ENCODE results near the gene SALL4. TPM values are rescaled to one million over a fixed set of nuclear protein-coding genes. Genes with fewer than 3 reads are reported as not detected.
"Not testable (repeated sequence)": the region's sequence is repeated elsewhere in the genome, so short reads cannot be mapped to it uniquely, and the experiment has no call there.

The SALL4 gene
- polyA plus RNA-seq, 1 of the 3 experiments (the other 2 are of a cell fraction), result 0.82 TPM

GRCh38 chr20:51738877-51739447, 63.4 kb downstream of the SALL4 start:
- TF ChIP-seq, protein P1, sequence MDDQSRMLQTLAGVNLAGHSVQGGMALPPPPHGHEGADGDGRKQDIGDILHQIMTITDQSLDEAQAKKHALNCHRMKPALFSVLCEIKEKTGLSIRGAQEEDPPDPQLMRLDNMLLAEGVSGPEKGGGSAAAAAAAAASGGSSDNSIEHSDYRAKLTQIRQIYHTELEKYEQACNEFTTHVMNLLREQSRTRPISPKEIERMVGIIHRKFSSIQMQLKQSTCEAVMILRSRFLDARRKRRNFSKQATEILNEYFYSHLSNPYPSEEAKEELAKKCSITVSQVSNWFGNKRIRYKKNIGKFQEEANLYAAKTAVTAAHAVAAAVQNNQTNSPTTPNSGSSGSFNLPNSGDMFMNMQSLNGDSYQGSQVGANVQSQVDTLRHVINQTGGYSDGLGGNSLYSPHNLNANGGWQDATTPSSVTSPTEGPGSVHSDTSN (IDR thresholded peaks at IDR 0.05), result no peak
- TF ChIP-seq TEAD4 (IDR thresholded peaks at IDR 0.05; ENCODE audit: borderline replicate concordance, insufficient read depth), result no peak
- TF ChIP-seq, protein P2, sequence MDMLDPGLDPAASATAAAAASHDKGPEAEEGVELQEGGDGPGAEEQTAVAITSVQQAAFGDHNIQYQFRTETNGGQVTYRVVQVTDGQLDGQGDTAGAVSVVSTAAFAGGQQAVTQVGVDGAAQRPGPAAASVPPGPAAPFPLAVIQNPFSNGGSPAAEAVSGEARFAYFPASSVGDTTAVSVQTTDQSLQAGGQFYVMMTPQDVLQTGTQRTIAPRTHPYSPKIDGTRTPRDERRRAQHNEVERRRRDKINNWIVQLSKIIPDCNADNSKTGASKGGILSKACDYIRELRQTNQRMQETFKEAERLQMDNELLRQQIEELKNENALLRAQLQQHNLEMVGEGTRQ (IDR thresholded peaks at IDR 0.05; ENCODE audit: borderline replicate concordance, low read depth, low read length), result no peak
- TF ChIP-seq, protein P3, sequence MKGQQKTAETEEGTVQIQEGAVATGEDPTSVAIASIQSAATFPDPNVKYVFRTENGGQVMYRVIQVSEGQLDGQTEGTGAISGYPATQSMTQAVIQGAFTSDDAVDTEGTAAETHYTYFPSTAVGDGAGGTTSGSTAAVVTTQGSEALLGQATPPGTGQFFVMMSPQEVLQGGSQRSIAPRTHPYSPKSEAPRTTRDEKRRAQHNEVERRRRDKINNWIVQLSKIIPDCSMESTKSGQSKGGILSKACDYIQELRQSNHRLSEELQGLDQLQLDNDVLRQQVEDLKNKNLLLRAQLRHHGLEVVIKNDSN (IDR thresholded peaks at IDR 0.05; ENCODE audit: borderline replicate concordance, low read depth), result no peak
- no peak for TF ChIP-seq EP300 (IDR thresholded peaks at IDR 0.05; ENCODE audit: borderline replicate concordance in 1 of 2, low read depth in 1 of 2, low read length in 1 of 2)
- no peak for TF ChIP-seq RFX5 (IDR thresholded peaks at IDR 0.05; ENCODE audit: low read length)
- TF ChIP-seq FOSL2 (IDR thresholded peaks at IDR 0.05; ENCODE audit: borderline replicate concordance, low read depth), result no peak
- TF ChIP-seq NFIC (IDR thresholded peaks at IDR 0.05; ENCODE audit: borderline replicate concordance), result no peak
- no peak overlapping the region for H3K4me3 ChIP-seq (ENCODE audit: low read depth in 2 of 2, low read length in 1 of 2)
- no peak overlapping the region for H2AFZ ChIP-seq (ENCODE audit: low read depth)
- no peaks in the 10 kb centered on the region for H3K9me2 ChIP-seq
- CTCF ChIA-PET, result interaction anchor here (1.0 to 1.2 kb wide), 2 partner anchors 38 to 62 kb away, joined by 3 to 4 read pairs; no protein-coding TSS in a partner anchor
- no peak for DNase-seq
- peaks cover 15% of the 10 kb centered on the region for H3K79me2 ChIP-seq (ENCODE audit: insufficient read depth)
- H4K20me1 ChIP-seq (ENCODE audit: insufficient read depth), result no peaks in the 10 kb centered on the region
- no peaks in the 10 kb centered on the region for H3K36me3 ChIP-seq (replicated peaks in 1 of 2; ENCODE audit: control insufficient read depth in 1 of 2, insufficient read depth in 2 of 2, low read length in 1 of 2)
- no peaks in the 10 kb centered on the region for H3F3A ChIP-seq (replicated peaks; ENCODE audit: insufficient read depth)
- H3K27ac ChIP-seq (ENCODE audit: low read depth in 2 of 2, low read length in 1 of 2), result no peak overlapping the region
- WGBS (ENCODE audit: low lambda C conversion rate), result 99% methylated on average over 10 of the region's 12 CpGs
- no peak overlapping the region for H3K4me2 ChIP-seq
- no peaks in the 10 kb centered on the region for H3K9me3 ChIP-seq
- no peak overlapping the region for H3K9ac ChIP-seq
- peaks cover 7 to 8% of the 10 kb centered on the region in 2 experiments; a peak in 2 of 4 replicates for H3K4me1 ChIP-seq (ENCODE audit: control insufficient read depth in 1 of 2, insufficient read depth in 2 of 2, low read depth in 1 of 2, low read length in 1 of 2)
- H3K27me3 ChIP-seq (ENCODE audit: insufficient read depth), result no peaks in the 10 kb centered on the region
- POLR2A ChIA-PET, result no interaction called here

GRCh38 chr20:51738261-51738660, 64.1 kb downstream of the SALL4 start:
- H3K27me3 ChIP-seq (ENCODE audit: insufficient read depth); H3K36me3 ChIP-seq (replicated peaks in 1 of 2; ENCODE audit: control insufficient read depth in 1 of 2, insufficient read depth in 2 of 2, low read length in 1 of 2); H3K4me1 ChIP-seq (ENCODE audit: control insufficient read depth in 1 of 2, insufficient read depth in 2 of 2, low read depth in 1 of 2, low read length in 1 of 2); H4K20me1 ChIP-seq (ENCODE audit: insufficient read depth); POLR2A ChIA-PET; H3K9ac ChIP-seq; H3K4me2 ChIP-seq; H3K9me3 ChIP-seq; H3F3A ChIP-seq (replicated peaks; ENCODE audit: insufficient read depth); H3K4me3 ChIP-seq (ENCODE audit: low read depth in 2 of 2, low read length in 1 of 2); DNase-seq; H2AFZ ChIP-seq (ENCODE audit: low read depth); H3K27ac ChIP-seq (ENCODE audit: low read depth in 2 of 2, low read length in 1 of 2); H3K9me2 ChIP-seq: not testable (repeated sequence)
- CTCF ChIA-PET, result interaction anchor here (1.0 kb wide), 1 partner anchor 37 kb away, joined by 3 read pairs; no protein-coding TSS in a partner anchor
- peaks cover 12% of the 10 kb centered on the region for H3K79me2 ChIP-seq (ENCODE audit: insufficient read depth)
- 94% methylated on average over 15 of the region's 15 CpGs for WGBS (ENCODE audit: low lambda C conversion rate)
